SU-DHL-6 (cell line): ENCODE measurements around the gene SIRT6.

Experiments
- H2AFZ ChIP-seq: fragments of 200-600 bp; sonication (generic); 2 replicates; pipeline ENCODE4 v1.6.1; 2014; ENCODE audit warnings: low read depth, mild to moderate bottlenecking, moderate library complexity, mixed read lengths, antibody characterized with exemption, low read length; ENCODE audit not compliant: severe bottlenecking
- H3F3A ChIP-seq: fragments of 200-600 bp; shearing (Covaris generic); 2 replicates; pipeline ENCODE4 v1.6.0; 2016; ENCODE audit warnings: antibody characterized with exemption, mild to moderate bottlenecking; ENCODE audit not compliant: insufficient read depth
- H3K27ac ChIP-seq: fragments of 200-600 bp; sonication (generic); 2 replicates; pipeline ENCODE4 v1.5.1; 2016; ENCODE audit warnings: low read depth, mild to moderate bottlenecking, low read length, moderate library complexity, mixed read lengths
- H3K27me3 ChIP-seq: fragments of 200-600 bp; sonication (generic), shearing (Covaris generic); 2 replicates; pipeline ENCODE4 v1.6.0; 2014; ENCODE audit warnings: mild to moderate bottlenecking, low read length
- H3K36me3 ChIP-seq: fragments of 200-600 bp; sonication (generic); 2 replicates; pipeline ENCODE4 v1.6.1; 2014; ENCODE audit warnings: mild to moderate bottlenecking, low read length, mixed read lengths
- H3K4me2 ChIP-seq: fragments of 300-600, 200-600 bp; shearing (Covaris generic), sonication (generic); 2 replicates; pipeline ENCODE4 v1.6.0; 2014; ENCODE audit warnings: low read length, low read depth, mild to moderate bottlenecking; ENCODE audit not compliant: poor library complexity, severe bottlenecking
- H3K4me3 ChIP-seq: fragments of 200-600 bp; sonication (generic); 2 replicates; pipeline ENCODE4 v1.5.1; 2014; ENCODE audit warnings: antibody characterized with exemption, low read length, mild to moderate bottlenecking, mixed read lengths; ENCODE audit not compliant: insufficient read depth, poor library complexity, severe bottlenecking
- H3K79me2 ChIP-seq: fragments of 200-600 bp; sonication (generic); 2 replicates; pipeline ENCODE4 v1.6.1; 2014; ENCODE audit warnings: mild to moderate bottlenecking, low read length, moderate library complexity; ENCODE audit not compliant: insufficient read depth
- H3K9ac ChIP-seq: fragments of 200-600 bp; sonication (generic); 2 replicates; pipeline ENCODE4 v1.7.0; 2014; ENCODE audit warnings: mild to moderate bottlenecking, low read length
- H3K9me2 ChIP-seq: fragments of 200-600 bp; sonication (generic); replicated peaks from 2 replicates; pipeline ENCODE4 v1.6.1; 2014; ENCODE audit warnings: low read length; ENCODE audit not compliant: insufficient read depth
- H3K9me3 ChIP-seq: fragments of 200-600 bp; sonication (generic); 2 replicates; pipeline ENCODE4 v1.6.1; 2014; ENCODE audit warnings: low read length, mixed read lengths; ENCODE audit not compliant: insufficient read depth
- H4K20me1 ChIP-seq: fragments of 200-600 bp; sonication (generic); 2 replicates; pipeline ENCODE4 v1.6.1; 2014; ENCODE audit warnings: low read depth, mild to moderate bottlenecking, antibody characterized with exemption, low read length, moderate library complexity, mixed read lengths
- CTCF ChIP-seq: fragments of 200-600 bp; sonication (generic); IDR thresholded peaks from one replicate; pipeline ENCODE4 v1.5.1; 2017; ENCODE audit warnings: antibody characterized with exemption, mild to moderate bottlenecking, low read length, moderate library complexity; ENCODE audit not compliant: insufficient read depth, poor library complexity, severe bottlenecking
- EZH2phosphoT487 ChIP-seq: fragments of 200-600 bp; sonication (generic), shearing (Covaris generic); conservative IDR thresholded peaks from 2 replicates; pipeline ENCODE4 v1.6.1; 2018; ENCODE audit warnings: mild to moderate bottlenecking, antibody characterized with exemption, low read length, moderate library complexity, mixed read lengths

SIRT6 gene

DNA sequence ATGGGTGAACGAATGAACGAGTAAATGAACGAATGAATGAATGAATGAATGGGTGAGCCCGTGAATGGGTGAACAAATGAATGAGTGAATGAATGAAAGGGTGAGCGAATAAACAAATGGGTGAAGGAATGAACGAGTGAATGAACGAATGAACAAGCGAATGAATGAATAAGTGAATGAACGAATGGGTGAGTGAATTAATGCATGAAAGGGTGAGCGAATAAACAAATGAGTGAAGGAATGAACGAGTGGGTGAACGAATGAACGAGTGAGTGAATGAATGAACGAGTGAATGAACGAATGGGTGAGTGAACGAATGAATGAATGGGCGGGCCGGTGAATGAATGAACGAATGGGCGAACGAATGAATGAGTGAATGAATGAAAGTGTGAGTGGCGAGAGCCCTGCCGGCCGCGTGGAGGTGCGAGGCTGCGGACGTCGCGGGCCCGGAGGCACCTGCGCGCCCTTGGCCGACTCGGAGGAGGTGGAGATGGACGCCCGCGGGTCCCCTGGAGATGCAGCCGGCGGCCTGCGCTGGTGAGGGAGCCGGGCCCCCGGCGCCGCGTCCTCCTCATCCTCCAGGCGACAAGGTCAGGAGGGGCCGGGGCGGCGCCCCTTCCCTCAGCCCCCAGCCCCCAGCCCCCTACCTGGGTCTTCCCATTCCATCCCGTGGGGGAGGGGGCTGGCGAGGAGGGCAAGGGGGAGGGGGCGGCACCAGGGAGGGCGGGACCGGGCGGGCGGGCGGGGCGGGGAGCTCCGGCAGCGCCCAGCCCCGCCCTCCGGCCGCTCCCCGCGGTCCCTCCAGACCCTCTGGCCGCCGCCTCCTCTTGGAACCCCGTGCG, 15.5 kb upstream of the SIRT6 start:
- Histone ChIP-seq H3K27me3 (no peaks in the 10 kb centered on the region), H3F3A (no peaks in the 10 kb centered on the region), H3K36me3 (no peaks in the 10 kb centered on the region), H3K9me3 (peaks cover 5% of the 10 kb centered on the region; the same call in 1 of the 2 replicates), H3K9ac (no peak overlapping the region), H3K27ac (no peak overlapping the region), H4K20me1 (0 out of 2 replicates have a peak, but pooled peaks cover 3% of the 10 kb centered on the region), H3K79me2 (no peaks in the 10 kb centered on the region), H3K4me2 (no peak overlapping the region), H2AFZ (no peak overlapping the region), H3K9me2 (no peaks in the 10 kb centered on the region), H3K4me3 (no peak overlapping the region)
- TF ChIP-seq EZH2phosphoT487 (no peak), CTCF (no peak)

- no peaks in the 10 kb centered on the region for H3K27me3 ChIP-seq
- H3K79me2 ChIP-seq, result no peaks in the 10 kb centered on the region
- H3K27ac ChIP-seq, result no peak overlapping the region
- 0 out of 2 replicates have a peak, but pooled peaks cover 3% of the 10 kb centered on the region for H4K20me1 ChIP-seq
- peaks cover 5% of the 10 kb centered on the region; the same call in 1 of the 2 replicates for H3K9me3 ChIP-seq
- no peaks in the 10 kb centered on the region for H3K9me2 ChIP-seq
- TF ChIP-seq CTCF, result no peak
- no peaks in the 10 kb centered on the region for H3K36me3 ChIP-seq
- no peak overlapping the region for H2AFZ ChIP-seq
- no peak overlapping the region for H3K4me3 ChIP-seq
- no peak overlapping the region for H3K4me2 ChIP-seq
- no peak overlapping the region for H3K9ac ChIP-seq
- no peaks in the 10 kb centered on the region for H3F3A ChIP-seq
Measured at GRCh38 chr19:4197228-4197624, 14.9 kb upstream of the SIRT6 start.

DNA sequence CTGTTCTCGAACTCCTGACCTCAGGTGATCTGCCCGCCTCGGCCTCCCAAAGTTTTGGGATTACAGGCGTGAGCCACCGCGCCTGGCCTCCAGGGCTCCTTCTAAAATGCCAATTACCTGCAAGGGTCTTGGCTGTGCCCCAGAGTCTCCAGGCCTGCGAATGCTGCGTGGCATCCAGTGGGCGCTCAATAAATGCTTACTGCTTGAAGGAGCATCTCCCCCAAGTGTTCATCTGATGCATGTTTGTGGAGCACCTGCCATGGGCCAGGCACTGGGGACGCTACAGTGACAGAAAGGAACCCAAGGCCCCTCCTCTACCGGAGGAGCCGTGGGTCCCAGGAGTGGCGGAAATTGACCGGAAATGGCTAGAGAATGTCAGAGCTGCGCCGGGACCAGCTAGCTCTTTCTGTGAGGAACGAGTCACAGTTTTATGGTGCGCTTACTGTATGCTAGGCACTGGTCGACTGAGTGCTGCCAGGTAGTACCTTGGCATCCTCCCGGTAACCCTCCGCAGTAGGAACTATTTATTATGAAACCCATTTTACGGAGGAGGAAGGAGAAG, 14.3 kb upstream of the SIRT6 start:
- no peak overlapping the region for H3K4me3 ChIP-seq
- H2AFZ ChIP-seq, result no peak overlapping the region
- no peak overlapping the region for H3K27ac ChIP-seq
- 0 out of 2 replicates have a peak, but pooled peaks cover 3% of the 10 kb centered on the region for H4K20me1 ChIP-seq
- no peak overlapping the region for H3K9ac ChIP-seq
- H3K9me2 ChIP-seq, result no peaks in the 10 kb centered on the region
- H3K4me2 ChIP-seq, result no peak overlapping the region
- peaks cover 5% of the 10 kb centered on the region; the same call in 1 of the 2 replicates for H3K9me3 ChIP-seq
- H3F3A ChIP-seq, result no peaks in the 10 kb centered on the region
- no peaks in the 10 kb centered on the region for H3K27me3 ChIP-seq
- no peaks in the 10 kb centered on the region for H3K79me2 ChIP-seq
- TF ChIP-seq CTCF (no peak), EZH2phosphoT487 (no peak)
- H3K36me3 ChIP-seq, result no peaks in the 10 kb centered on the region
